RCC 7860 (cell line): ENCODE measurements around the gene BMF.

ENCODE experiments used
- DNase-seq: peaks from one replicate; pipeline ENCODE4 v3.0.0-alpha.2; 2015; ENCODE audit warnings: low spot score
- FAIRE-seq: peaks from 2 replicates; lab custom pipeline; 2012; peaks lifted over from hg19 to GRCh38; lab: Jason Lieb, UNC

The BMF gene

GRCh38 chr15:40052604-40053003 is 56.1 kb downstream of the BMF start:
- DNase-seq: peak; percentile 82
- FAIRE-seq: peak; percentile 83

- FAIRE-seq (no peak), DNase-seq (no peak)
These were observed 56.9 kb downstream of the BMF start for GRCh38 chr15:40051616-40052415.

GRCh38 chr15:40050788-40051470 is 57.8 kb downstream of the BMF start:
- DNase-seq (no peak), FAIRE-seq (no peak)

- DNase-seq: no peak
These were observed 59.7 kb downstream of the BMF start for GRCh38 chr15:40048926-40049475.

GRCh38 chr15:40048211-40048792 is 60.4 kb downstream of the BMF start:
- DNase-seq (no peak), FAIRE-seq (no peak)

More at GRCh38 chr15:40048926-40049475, 59.7 kb downstream of the BMF start:
- no peak for FAIRE-seq

- peak; percentile 80 for DNase-seq
- no peak for FAIRE-seq
These were observed 61.1 kb downstream of the BMF start for GRCh38 chr15:40047415-40048210.

GRCh38 chr15:40046721-40047414 is 61.8 kb downstream of the BMF start:
- DNase-seq: peak; percentile 79
- peak; percentile 85 for FAIRE-seq

GRCh38 chr15:40045572-40046217 is 63.0 kb downstream of the BMF start:
- no peak for DNase-seq
- no peak for FAIRE-seq

- no peak for FAIRE-seq
- peak; percentile 54 for DNase-seq
These were observed 63.7 kb downstream of the BMF start for GRCh38 chr15:40044717-40045571.

GRCh38 chr15:40043927-40044716 is 64.6 kb downstream of the BMF start:
- FAIRE-seq: no peak
- no peak for DNase-seq

GRCh38 chr15:40042791-40043320 is 65.8 kb downstream of the BMF start:
- no peak for FAIRE-seq

GRCh38 chr15:40040770-40041169 is 67.9 kb downstream of the BMF start:
- DNase-seq (no peak), FAIRE-seq (no peak)

More at GRCh38 chr15:40042791-40043320, 65.8 kb downstream of the BMF start:
- no peak for DNase-seq

- FAIRE-seq: no peak
- no peak for DNase-seq
These were observed 68.4 kb downstream of the BMF start for GRCh38 chr15:40040293-40040635.

GRCh38 chr15:40038638-40039543 is 69.8 kb downstream of the BMF start, which contains the start of gene SRP14:
Gene SRP14 (minus strand): TSS chr15:40039181. CDS start chr15:40039116, 65 bp downstream.
- DNase-seq (peak; percentile 78), FAIRE-seq (peak; percentile 26)

- FAIRE-seq (no peak), DNase-seq (no peak)
These were observed 70.4 kb downstream of the BMF start for GRCh38 chr15:40038275-40038637.
